Activated T-cell treated with anti-CD3 and anti-CD28 coated beads, Interleukin-2, amount 50 U/mL, for 48 hours (primary cell): ENCODE results near the gene IP6K2.

Experiments used
- DNase-seq, 2 experiments: peaks; one replicate each; pipeline ENCODE4 v3.0.0-alpha.2; 2020

Gene IP6K2

DNA sequence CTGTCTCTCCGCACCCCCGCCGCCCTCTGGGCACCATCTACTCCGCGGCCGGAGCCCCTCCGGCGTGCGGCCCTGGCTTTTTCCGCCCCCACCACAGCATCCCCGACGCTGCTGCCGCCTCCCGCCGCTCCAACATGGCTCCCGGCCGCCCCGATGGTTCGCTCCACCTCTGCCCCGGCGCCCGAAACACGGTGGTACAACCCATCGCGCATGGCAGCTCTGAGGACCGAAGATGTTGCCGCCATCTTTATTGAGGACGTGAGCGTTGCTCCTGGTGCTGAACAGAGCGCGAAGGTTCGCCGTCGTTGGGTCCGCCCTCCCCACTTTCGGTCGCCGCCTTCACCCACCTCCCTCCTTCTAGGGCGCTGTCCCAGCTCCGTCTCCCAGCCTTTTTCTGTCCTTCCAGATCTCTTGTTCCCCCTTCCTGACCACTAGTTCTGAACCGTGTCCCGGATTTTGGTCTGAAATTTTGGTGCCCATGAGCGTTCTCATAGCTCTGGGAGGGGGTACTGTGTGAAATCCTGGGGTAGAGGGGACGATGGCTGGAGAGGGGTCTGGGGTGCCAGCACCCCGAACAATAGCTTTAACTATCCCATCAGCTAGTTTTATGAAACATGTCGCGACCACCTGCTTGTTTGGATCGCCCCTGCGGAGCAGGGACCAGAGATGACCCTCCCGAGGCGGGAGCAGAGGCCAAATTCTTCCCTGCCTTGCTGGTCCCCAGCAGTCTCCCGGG lies 54.1 kb downstream of the IP6K2 start, which contains the start of gene CELSR3:
TSS of gene CELSR3 (minus strand) at position 134 of the 736 bp plus-strand sequence. CDS start 252 bp downstream, outside the sequence.
- DNase-seq, result peak; percentile 75 to 77

GRCh38 chr3:48662145-48662752 lies 54.8 kb downstream of the IP6K2 start:
- DNase-seq, result peak in 1 of 2 experiments; percentile 46

GRCh38 chr3:48661501-48662144 lies 55.4 kb downstream of the IP6K2 start:
- peak; percentile 83 to 87 for DNase-seq

DNA sequence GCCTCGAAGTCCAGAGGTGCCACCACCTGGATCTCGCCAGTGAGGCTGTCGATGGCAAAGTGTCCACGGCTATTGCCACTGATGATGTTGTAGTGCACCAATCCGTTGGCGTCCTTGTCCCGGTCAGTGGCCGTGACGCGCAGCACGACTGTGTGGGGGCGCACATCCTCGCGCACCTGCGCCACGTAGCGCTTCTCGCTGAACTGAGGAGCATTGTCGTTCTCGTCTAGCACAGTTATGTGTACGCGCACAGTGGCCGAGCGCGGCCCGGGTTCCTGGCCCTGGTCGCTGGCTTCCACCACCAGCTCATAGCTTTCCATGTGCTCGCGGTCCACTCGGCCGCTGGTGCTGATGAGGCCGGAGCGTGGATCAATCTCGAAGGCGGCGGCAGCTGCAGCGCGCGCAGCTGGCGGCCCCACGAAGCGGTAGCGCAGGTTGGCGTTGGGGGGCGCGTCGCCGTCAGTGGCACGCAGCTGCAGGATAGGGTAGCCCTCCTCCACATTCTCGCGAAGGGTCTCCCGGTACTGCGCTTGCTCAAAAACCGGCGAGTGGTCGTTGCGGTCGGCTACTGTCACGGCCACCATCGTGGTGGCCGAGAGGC lies 56.1 kb downstream of the IP6K2 start:
- DNase-seq, result no peak

DNA sequence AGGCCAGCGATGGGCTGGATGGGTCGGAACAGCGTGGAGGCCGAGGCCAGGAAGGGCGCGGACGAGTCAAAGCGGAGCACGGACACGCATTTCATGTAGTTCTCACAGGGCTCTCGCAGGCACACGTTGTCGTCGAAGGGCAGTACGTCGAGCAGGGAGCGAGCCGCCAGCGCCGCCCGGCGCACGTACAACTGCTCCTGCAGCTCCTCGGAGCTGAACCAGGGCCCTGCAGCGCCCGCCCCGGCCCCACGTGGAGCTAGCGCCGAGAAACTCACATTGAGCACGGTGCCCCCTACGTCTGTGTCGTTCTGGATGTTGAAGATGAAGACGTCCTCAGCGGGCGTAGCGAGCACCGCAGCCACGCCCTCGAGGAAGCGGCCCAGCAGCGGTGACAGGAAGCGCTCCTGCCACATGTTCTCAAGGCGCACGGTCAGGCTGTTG lies 60.2 kb downstream of the IP6K2 start:
- DNase-seq, result no peak

DNA sequence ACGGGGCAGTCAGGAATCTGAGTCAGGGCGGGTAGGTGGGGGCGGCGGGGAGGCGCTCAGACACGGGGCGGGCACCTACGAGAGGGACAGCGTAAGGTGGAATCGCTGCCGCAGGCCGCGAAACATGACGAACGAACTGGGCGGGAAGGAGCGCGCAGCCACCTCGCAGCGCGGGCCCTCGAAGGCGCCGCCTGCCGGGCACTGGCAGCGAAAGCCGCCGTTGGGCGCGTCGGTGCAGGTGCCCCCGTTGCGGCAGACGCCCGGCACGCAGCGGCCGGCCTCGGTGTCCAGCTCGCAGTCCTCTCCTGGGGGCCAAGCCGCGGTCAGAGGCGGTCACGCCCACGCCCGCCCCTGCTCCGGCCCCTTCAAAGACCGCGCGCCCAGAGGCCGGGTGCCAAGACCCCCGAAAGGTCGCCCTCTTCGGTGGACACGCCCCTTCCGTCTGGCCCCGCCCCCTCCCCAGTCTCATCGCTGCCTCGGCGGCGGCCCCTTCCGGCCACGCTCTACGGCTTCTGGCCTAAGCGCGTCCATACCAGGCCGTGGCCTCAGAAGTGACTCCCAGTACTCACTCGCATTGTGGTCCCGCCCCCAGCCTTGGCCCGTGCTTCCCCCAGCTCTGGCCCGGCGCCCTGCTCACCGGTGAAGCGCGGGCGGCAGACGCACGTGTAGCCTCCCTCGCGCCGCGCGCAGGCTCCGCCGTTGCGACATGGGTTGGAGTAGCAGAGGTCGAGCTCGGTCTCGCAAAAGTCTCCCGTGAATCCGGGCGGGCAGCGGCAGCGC lies 60.8 kb downstream of the IP6K2 start:
- peak; percentile 91 to 93 for DNase-seq

DNA sequence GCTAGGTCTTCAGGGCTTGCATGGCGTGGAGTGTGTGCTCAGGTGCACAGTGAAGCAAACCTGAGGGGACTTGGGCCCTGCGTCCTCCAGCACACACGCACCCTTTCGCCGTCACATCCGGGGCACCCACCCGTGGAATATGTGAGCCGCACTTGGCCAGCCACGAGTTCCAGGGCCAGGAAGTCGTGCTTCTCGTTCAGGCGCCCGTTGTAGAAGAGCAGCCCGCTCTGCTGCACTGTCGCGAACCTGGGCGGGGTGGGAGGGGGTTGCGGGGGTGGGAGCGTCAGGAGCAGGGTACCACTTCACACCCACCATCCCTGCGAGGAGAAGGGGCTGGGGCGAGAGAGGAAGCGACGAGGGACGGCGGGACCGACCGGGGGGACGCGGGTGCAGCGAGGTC lies 61.4 kb downstream of the IP6K2 start:
- DNase-seq, result peak in 1 of 2 experiments; percentile 63

- DNase-seq, result no peak
These were observed 62.0 kb downstream of the IP6K2 start for GRCh38 chr3:48655063-48655462.

- DNase-seq, result no peak
These were observed 63.9 kb downstream of the IP6K2 start for GRCh38 chr3:48652923-48653715.

DNA sequence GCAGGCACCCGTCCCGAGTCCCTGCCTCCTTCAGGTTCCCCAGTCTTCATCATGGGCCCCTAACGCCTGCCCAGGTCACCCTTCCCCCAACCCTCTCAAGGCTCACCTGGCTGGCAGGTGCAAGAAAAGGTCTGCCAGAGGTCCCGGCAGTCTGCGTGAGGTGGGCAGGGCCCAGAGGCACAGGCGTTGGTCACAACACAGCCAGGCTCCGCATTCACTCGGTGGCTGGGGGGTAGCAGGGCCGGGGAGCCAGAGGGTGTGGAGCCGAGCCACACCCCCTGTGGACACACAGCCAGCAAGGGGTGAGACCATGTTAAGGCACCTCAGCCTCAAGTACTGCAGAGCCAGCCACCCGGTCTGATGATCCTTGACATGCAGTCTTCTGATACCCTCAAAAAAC lies 65.2 kb downstream of the IP6K2 start:
- DNase-seq, result no peak

- no peak for DNase-seq
These were observed 66.3 kb downstream of the IP6K2 start for GRCh38 chr3:48650723-48651122.

DNA sequence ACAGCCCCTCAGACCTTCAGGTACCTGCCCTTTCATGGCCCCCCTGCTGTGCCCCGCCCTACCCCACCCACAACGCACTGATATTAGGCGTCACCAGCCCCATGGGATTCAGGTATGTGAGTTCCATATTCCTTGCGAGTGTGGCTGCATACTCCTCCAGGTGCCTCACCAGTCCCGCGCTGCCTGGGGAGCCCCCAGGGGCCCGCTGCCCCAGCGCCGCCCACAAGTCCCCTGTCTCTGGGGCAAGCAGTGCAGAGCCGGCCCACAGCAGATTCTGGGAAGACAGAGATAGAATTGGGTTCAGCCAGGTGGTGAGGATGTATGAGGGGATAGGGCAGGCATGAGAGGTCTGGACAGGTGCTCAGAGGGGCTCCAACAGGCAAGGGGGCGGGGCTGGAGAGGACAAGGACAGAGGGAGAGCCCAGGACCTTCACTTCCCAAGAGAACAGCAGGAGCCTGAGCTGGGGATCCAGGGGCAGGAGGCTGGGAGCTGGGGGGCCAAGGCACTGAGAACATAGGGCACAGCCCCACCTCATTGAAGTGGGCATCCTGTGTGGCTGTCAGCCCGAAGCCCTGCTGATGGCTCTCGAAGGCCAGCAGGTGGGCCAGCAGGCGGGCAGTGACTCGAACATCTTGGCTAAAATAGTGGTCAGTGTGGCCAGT lies 68.7 kb downstream of the IP6K2 start:
- DNase-seq, result no peak

- DNase-seq, result no peak
These were observed 69.3 kb downstream of the IP6K2 start for GRCh38 chr3:48647714-48648113.

DNA sequence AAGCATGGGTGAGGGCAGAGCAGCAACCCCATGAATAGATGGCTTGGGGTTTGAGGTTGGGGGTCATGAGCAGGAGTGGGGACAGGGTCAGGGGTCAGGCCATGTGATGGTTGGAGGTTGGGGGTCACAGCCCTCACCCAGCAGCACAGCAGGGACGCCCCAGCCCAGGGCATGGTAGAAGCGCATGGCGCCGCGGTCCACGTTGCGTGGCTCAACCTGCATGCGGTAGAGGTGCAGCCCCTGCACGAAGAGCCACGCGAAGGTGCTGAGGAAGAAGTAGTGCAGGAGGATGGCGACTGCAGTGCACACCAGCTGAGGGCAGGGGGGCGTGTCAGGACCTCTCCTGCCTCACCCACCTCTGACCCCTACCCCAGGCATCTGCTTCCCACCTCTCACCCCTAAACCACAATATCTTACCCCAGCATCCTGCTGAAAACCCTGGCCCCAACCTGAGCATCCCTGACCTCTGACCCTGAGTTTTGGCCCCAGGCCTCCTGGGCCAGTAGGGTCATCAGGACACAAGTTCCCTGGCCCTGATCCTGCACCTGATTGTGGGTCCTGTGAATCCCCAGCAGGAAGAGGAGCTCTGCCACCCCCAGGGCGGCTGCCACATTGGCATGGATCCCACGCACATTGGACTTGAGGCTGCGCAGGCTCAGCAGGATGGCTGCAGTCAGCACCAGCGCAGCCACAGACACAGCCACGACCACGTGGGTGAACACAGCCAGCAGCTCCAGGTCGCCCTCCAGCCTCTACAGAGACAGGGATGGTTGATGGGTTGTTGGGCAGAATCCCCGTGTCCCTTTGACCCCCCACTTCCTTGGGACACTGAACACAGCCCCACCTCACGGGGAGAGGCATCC lies 71.9 kb downstream of the IP6K2 start:
- no peak for DNase-seq

- no peak for DNase-seq
These were observed 74.4 kb downstream of the IP6K2 start for GRCh38 chr3:48642605-48643004.

DNA sequence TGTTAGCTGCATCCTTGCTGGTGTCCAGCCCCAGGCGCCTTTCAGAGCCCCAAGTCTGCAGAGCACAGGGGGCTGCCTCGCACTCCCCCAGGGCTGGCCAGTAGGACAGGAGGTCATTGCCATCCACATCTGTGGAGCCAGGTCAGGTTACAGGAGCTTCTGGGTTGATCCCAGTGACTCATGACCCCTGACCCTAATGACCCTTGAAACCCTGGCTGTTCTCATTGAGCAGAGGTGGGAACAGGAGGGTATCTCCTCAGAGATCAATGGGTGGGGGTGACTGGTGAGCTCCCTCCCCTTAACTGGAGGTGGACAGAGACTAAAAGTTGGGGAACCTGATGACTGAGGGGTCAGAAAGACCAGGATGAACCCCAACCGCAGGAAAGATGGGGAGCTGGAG lies 75.6 kb downstream of the IP6K2 start:
- DNase-seq, result no peak

- no peak for DNase-seq
These were observed 76.9 kb downstream of the IP6K2 start for GRCh38 chr3:48639944-48640606.
